Effector memory CD4-positive, alpha-beta T cell (primary cell): ENCODE results near the gene DPEP2.

Source experiments
- DNase-seq, 3 donors: peaks; one replicate each; pipeline ENCODE4 v3.0.0-alpha.2; 2020
- H3K27ac ChIP-seq: 2 replicates; pipeline ENCODE4 v1.7.0; 2013; ENCODE audit warnings: mild to moderate bottlenecking, low read length, moderate library complexity; ENCODE audit not compliant: insufficient read depth, poor library complexity, severe bottlenecking
- H3K27me3 ChIP-seq: replicated peaks from 2 replicates; pipeline ENCODE4 v1.7.0; 2013; ENCODE audit warnings: mild to moderate bottlenecking, low read length; ENCODE audit not compliant: insufficient read depth, control insufficient read depth, poor library complexity, severe bottlenecking
- H3K36me3 ChIP-seq: 2 replicates; pipeline ENCODE4 v1.7.0; 2013; ENCODE audit warnings: mild to moderate bottlenecking, low read length, moderate library complexity; ENCODE audit not compliant: control insufficient read depth, insufficient read depth
- H3K4me1 ChIP-seq: 2 replicates; pipeline ENCODE4 v1.7.0; 2013; ENCODE audit warnings: low read length, mild to moderate bottlenecking; ENCODE audit not compliant: control insufficient read depth, insufficient read depth, poor library complexity, severe bottlenecking
- H3K4me3 ChIP-seq: 2 replicates; pipeline ENCODE4 v1.7.0; 2013; ENCODE audit warnings: low read length, low read depth, mild to moderate bottlenecking; ENCODE audit not compliant: insufficient read depth, poor library complexity, severe bottlenecking
- H3K9me3 ChIP-seq: 2 replicates; pipeline ENCODE4 v1.7.0; 2013; ENCODE audit warnings: mild to moderate bottlenecking, low read length, moderate library complexity; ENCODE audit not compliant: control insufficient read depth

The DPEP2 gene

DNA sequence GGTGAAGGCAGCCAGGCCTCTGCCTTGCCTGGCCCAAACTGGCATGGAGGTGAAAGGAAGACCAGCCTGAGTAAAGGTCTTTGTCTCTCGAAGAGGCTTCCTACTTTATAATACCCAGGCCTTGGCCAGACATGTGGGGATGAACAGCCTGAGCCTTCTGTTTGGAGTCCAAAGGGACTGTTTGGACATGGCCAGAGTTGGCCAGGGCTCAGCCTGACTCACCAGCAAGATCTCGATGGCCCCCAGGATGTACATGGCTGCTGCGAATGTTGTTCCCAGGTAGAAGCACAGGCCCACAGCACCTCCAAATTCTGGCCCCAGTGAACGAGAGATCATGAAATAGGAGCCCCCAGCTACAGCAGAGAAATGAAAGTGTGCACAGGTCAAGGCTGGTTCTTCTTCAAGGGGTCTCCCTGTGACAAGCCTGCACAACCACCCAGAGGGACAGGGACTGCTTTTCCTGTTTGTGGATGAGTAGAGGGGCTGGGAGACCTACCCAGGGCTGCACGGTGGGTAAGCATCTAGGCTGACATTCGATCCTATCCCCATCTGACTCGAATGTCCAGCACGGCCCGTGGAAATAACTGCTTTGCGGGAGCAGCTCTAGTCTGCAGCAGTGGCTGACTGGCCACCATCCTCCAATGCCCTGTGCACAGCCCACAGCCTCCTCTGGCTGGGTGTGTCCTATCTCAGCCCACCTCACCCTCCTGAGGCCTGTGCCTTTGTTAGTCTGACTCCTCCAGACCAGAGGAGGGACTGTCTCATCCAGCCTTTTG is 44.7 kb downstream of the DPEP2 start:
- DNase-seq, result no peak
- H3K36me3 ChIP-seq, result peaks cover 10% of the 10 kb centered on the region
- no peaks in the 10 kb centered on the region for H3K27me3 ChIP-seq
- no peaks in the 10 kb centered on the region for H3K4me1 ChIP-seq
- H3K4me3 ChIP-seq, result no peak overlapping the region
- H3K27ac ChIP-seq, result no peak overlapping the region
- no peaks in the 10 kb centered on the region for H3K9me3 ChIP-seq

DNA sequence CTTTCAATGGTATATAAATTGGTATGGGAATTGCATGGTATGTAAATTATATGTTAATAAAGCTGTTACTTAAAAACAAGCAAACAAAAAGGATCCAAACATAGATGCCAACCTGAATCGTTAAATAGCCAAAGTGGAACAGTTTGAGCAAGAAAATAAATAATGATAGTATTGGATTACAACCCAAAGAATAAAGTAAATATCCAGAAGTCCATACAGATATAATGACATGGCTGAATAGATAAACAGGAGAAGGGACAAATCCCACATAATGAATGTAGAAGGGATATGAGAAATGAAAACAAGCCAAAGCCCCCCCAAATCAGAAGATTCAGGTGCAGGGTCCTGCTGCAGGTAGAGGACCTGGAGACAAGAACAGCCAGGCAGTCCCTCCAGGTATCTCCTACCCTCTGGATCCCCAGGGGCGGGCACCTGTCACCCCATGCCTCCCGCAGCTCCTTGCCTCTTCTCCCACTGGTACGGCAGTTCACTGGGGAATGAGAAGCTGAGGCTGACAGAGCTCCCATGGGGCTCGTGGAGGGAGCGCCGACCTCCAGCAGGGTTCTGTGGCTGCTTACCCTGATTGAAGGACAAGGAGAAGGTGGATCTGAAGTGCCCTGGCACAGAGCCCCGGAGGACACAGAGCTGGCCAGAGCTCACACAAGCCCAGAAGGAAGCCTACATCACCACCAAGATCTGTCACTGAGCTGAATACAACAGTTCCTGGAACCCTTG is 45.5 kb downstream of the DPEP2 start:
- Histone ChIP-seq H3K4me1 (no peaks in the 10 kb centered on the region), H3K9me3 (no peaks in the 10 kb centered on the region), H3K27ac (no peak overlapping the region), H3K36me3 (peaks cover 11% of the 10 kb centered on the region), H3K4me3 (no peak overlapping the region), H3K27me3 (no peaks in the 10 kb centered on the region)
- DNase-seq, result no peak

DNA sequence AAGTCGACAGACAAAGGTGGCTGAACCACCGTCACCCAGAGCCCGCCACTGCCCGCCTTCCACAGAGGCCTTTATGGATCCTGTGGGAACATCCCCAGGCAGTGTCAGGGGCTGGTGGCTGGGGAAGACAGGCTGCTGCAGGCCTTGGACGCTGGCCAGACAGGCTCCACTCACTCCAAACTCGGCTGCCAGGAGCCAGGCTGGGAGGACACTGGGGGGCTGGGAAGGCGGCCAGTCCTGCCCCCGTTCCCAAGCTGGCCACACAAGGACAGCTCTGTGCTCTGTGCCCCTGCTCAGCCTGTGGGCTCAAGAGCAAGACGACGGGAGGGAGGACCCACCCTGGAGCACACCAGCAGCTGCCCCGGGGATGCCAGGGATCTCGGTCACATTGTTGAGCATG is 47.8 kb downstream of the DPEP2 start:
- Histone ChIP-seq H3K27me3 (no peaks in the 10 kb centered on the region), H3K4me1 (no peaks in the 10 kb centered on the region), H3K36me3 (peaks cover 15% of the 10 kb centered on the region), H3K9me3 (no peaks in the 10 kb centered on the region), H3K27ac (no peak overlapping the region), H3K4me3 (no peak overlapping the region)
- no peak for DNase-seq

- Histone ChIP-seq H3K27ac (no peak overlapping the region), H3K27me3 (no peaks in the 10 kb centered on the region), H3K4me1 (no peaks in the 10 kb centered on the region), H3K36me3 (peaks cover 24% of the 10 kb centered on the region), H3K4me3 (no peak overlapping the region), H3K9me3 (no peaks in the 10 kb centered on the region)
- DNase-seq, result no peak
Measured at GRCh38 chr16:67950335-67950843, 48.9 kb downstream of the DPEP2 start.

DNA sequence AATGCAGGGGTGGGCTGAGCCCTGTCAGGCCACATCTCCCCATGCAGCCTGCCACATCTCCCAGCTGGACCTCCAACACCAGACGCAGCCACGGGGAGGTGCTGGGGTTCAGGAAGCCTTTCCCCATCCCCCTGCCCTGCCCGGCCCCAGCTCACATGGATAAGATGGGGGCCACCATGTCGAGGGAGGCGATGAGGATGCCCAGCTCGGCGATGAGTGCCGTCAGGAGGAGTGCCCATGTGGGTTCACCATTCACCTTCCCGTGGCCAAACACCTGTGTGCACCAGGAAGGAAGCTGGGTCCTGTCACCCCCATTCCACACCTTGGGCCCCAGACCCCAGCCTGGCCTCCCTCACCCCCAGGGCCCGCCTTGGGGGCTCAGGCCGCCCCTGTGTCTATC is 49.6 kb downstream of the DPEP2 start:
- Histone ChIP-seq H3K9me3 (no peaks in the 10 kb centered on the region), H3K36me3 (peaks cover 29% of the 10 kb centered on the region), H3K27ac (no peak overlapping the region), H3K4me3 (no peak overlapping the region), H3K4me1 (no peaks in the 10 kb centered on the region), H3K27me3 (no peaks in the 10 kb centered on the region)
- DNase-seq, result no peak

DNA sequence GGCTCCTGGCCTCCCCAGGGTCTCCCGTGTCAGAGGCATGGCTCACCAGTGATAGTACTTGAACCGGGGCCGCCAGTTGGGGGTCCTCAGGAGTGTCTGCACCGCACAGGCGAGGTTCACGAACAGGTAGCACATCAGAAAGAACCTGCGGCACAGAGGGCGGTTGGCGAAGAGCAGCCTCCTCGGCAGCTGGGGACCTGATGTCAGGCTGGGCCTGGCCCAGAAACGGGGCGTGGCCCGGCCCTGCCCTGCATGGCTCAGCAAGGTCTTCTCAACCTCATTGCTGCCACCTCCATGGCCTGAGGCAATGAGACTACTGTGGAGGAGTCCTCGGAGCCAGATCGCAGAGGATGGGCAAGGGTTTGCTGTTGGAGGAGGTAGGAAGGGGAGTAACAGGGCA is 51.3 kb downstream of the DPEP2 start:
- Histone ChIP-seq H3K4me1 (no peaks in the 10 kb centered on the region), H3K4me3 (no peak overlapping the region), H3K27me3 (no peaks in the 10 kb centered on the region), H3K9me3 (no peaks in the 10 kb centered on the region), H3K27ac (no peak overlapping the region), H3K36me3 (peaks cover 28% of the 10 kb centered on the region)
- no peak for DNase-seq

DNA sequence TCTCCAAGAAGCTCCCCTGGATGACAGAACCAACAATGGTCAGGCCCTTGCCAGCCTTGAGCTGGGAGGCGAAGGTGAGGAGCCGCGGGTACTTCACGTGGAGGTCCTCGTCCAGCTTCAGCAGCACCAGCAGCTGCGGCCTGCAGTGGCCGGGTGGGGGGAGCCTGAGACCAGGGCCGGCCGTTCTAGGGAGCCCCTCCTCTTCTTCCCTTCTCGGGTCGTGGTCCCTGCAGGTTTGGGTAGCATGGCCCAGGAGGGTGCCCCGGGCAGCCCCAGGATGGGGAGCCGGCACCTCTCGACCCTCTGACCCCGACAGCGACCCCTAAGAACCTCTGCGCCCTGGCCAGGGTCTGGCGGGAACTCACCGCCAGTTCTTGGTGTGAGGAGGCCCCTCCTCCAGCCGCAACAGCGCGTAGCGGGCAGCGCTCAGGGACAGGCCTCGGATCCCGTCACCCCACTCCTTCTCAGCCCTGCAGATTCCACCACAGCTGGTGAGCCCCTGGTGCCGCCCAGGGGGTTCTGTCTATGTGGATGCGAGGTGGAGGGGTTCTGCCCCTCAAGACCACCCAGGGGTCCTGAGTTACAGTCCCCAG is 52.2 kb downstream of the DPEP2 start:
- Histone ChIP-seq H3K4me1 (peaks cover 1% of the 10 kb centered on the region), H3K36me3 (peaks cover 28% of the 10 kb centered on the region), H3K9me3 (no peaks in the 10 kb centered on the region), H3K27ac (no peak overlapping the region), H3K4me3 (no peak overlapping the region), H3K27me3 (no peaks in the 10 kb centered on the region)
- no peak for DNase-seq

DNA sequence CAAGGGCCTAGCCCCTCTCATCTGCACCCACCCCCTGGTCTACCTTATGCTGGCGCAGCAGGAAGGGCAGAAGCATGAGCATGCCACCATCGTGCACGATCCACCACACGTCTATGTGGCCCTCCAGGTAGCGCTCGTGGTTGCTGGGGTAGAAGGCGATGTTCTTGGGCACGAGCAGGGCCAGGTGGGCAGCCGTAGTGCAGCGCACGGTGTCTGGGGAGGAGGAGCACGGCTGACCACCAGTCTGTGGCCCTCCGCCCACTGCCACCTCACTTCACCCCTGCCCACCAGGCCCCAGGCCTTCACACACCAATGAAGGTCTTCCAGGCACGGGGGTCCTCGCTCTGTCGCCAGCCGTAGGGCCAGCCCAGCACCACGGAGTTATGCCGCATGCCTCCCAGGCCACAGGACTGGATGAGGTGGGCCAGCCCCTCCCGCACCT is 53.1 kb downstream of the DPEP2 start:
- DNase-seq, result no peak
- H3K27me3 ChIP-seq, result no peaks in the 10 kb centered on the region
- peaks cover 7% of the 10 kb centered on the region for H3K4me1 ChIP-seq
- no peaks in the 10 kb centered on the region for H3K9me3 ChIP-seq
- no peak overlapping the region for H3K27ac ChIP-seq
- H3K4me3 ChIP-seq, result no peak overlapping the region
- peaks cover 28% of the 10 kb centered on the region for H3K36me3 ChIP-seq

DNA sequence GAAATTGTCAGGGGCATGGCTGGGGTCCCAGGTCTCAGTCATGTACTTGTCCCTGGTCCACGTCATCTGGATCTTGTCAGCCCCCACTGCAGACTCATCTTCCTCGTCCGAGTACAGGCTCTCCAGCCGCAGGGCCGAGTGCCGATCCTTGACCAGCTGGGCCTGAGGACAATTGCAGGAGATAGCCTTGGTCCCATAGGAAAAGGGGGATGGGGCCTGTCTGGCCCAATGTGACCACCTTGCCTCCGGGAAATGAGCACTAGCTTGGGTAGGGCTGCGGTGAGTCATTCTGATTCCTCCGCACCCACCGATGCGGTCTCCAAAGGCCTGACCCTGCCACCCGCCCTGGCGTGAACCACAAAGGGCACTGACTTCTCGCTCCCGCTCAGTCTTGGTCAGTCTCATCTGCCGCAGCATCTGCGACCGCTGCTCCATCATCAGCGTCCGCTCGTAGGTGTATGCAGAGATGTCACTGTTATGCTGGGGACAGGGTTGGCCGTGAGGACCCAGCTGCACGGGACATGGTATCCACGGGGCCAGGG is 53.8 kb downstream of the DPEP2 start:
- Histone ChIP-seq H3K4me1 (peaks cover 8% of the 10 kb centered on the region), H3K36me3 (peaks cover 28% of the 10 kb centered on the region), H3K4me3 (no peak overlapping the region), H3K9me3 (no peaks in the 10 kb centered on the region), H3K27ac (no peak overlapping the region), H3K27me3 (no peaks in the 10 kb centered on the region)
- DNase-seq, result no peak
